Measurements from ENCODE around the gene BMP7. TPM values are rescaled to one million over a fixed set of nuclear protein-coding genes. Genes with fewer than 3 reads are reported as not detected.

Gene BMP7
- total RNA-seq (not detected), total RNA-seq (0 to 0.12 (median 0) reads per million in 172 experiments)
- not detected for polyA plus RNA-seq (2013, experiment 1 of 2)
- polyA plus RNA-seq (2013, experiment 2 of 2): 0.15 TPM

GRCh38 chr20:57266291-57267157 lies at the start of gene BMP7:
Gene BMP7 (minus strand): TSS chr20:57266641. CDS start chr20:57266122, 519 bp downstream.
- no peak for TF ChIP-seq CTCF (IDR thresholded peaks at IDR 0.05)
- CTCF ChIA-PET: no interaction called here
- intact Hi-C loops (cut with DNase I, micrococcal nuclease): no loop called here
- POLR2A ChIA-PET: no interaction called here
- no peaks in the 10 kb centered on the region for H3K36me3 Mint-ChIP-seq (ENCODE audit: low read depth)
- Histone ChIP-seq H3K36me3 (ENCODE audit: insufficient read depth, low read length) (no peaks in the 10 kb centered on the region), H3K9me3 (ENCODE audit: control insufficient read depth in 1 of 2, insufficient read depth in 1 of 2, low read length in 2 of 2) (peaks cover 0 to 9% of the 10 kb centered on the region in 2 experiments), H3K4me1 (ENCODE audit: insufficient read depth, low read length) (no peaks in the 10 kb centered on the region), H3K27me3 (ENCODE audit: control insufficient read depth in 1 of 2, insufficient read depth in 2 of 2, low read length in 2 of 2) (peaks cover 38 to 71% of the 10 kb centered on the region in 2 experiments), H3K4me3 (ENCODE audit: low read length) (no peak within 1 kb of the TSS), H3K27ac (ENCODE audit: low read depth in 1 of 2, low read length in 2 of 2) (no peak within 1 kb of the TSS)
- peaks cover 84% of the 10 kb centered on the region for H3K27me3 Mint-ChIP-seq
- ATAC-seq (ENCODE audit: poor library complexity) (no peak), DNase-seq (no peak)
- no peak within 1 kb of the TSS for H3K27ac Mint-ChIP-seq
- no peak within 1 kb of the TSS for H3K4me3 Mint-ChIP-seq
- H3K4me1 Mint-ChIP-seq (ENCODE audit: low read depth): peaks cover 10% of the 10 kb centered on the region
- no peaks in the 10 kb centered on the region for H3K9me3 Mint-ChIP-seq

GRCh38 chr20:57315976-57316480 lies 49.6 kb upstream of the BMP7 start:
- ChIA-PET CTCF (no interaction called here), POLR2A (no interaction called here)
- intact Hi-C loops (cut with DNase I, micrococcal nuclease): no loop called here
- H3K4me1 ChIP-seq (ENCODE audit: insufficient read depth, low read length): no peaks in the 10 kb centered on the region
- H3K27me3 Mint-ChIP-seq: peaks cover 46% of the 10 kb centered on the region
- H3K9me3 ChIP-seq (ENCODE audit: control insufficient read depth in 1 of 2, insufficient read depth in 1 of 2, low read length in 2 of 2): no peaks in the 10 kb centered on the region
- H3K27ac Mint-ChIP-seq: no peak overlapping the region
- ATAC-seq (ENCODE audit: poor library complexity): no peak
- no peaks in the 10 kb centered on the region for H3K36me3 Mint-ChIP-seq (ENCODE audit: low read depth)
- H3K36me3 ChIP-seq (ENCODE audit: insufficient read depth, low read length): no peaks in the 10 kb centered on the region
- peaks cover 5% of the 10 kb centered on the region in 2 experiments for H3K27me3 ChIP-seq (ENCODE audit: control insufficient read depth in 1 of 2, insufficient read depth in 2 of 2, low read length in 2 of 2)
- no peak overlapping the region for H3K27ac ChIP-seq (ENCODE audit: low read depth in 1 of 2, low read length in 2 of 2)
- no peak for TF ChIP-seq CTCF (IDR thresholded peaks at IDR 0.05)
- no peak for DNase-seq
- H3K4me3 ChIP-seq (ENCODE audit: low read length): no peak overlapping the region
- no peak overlapping the region for H3K4me3 Mint-ChIP-seq
- H3K4me1 Mint-ChIP-seq (ENCODE audit: low read depth): no peaks in the 10 kb centered on the region
- H3K9me3 Mint-ChIP-seq: no peaks in the 10 kb centered on the region

- Mint-ChIP-seq H3K27me3 (peaks cover 42% of the 10 kb centered on the region), H3K4me3 (no peak overlapping the region), H3K36me3 (ENCODE audit: low read depth) (no peaks in the 10 kb centered on the region), H3K4me1 (ENCODE audit: low read depth) (no peaks in the 10 kb centered on the region), H3K9me3 (no peaks in the 10 kb centered on the region), H3K27ac (no peak overlapping the region)
- ChIA-PET CTCF (no interaction called here), POLR2A (no interaction called here)
- ATAC-seq (ENCODE audit: poor library complexity) (no peak), DNase-seq (no peak)
- intact Hi-C loops (cut with DNase I, micrococcal nuclease): no loop called here
- Histone ChIP-seq H3K36me3 (ENCODE audit: insufficient read depth, low read length) (no peaks in the 10 kb centered on the region), H3K4me1 (ENCODE audit: insufficient read depth, low read length) (no peaks in the 10 kb centered on the region), H3K9me3 (ENCODE audit: control insufficient read depth in 1 of 2, insufficient read depth in 1 of 2, low read length in 2 of 2) (no peaks in the 10 kb centered on the region), H3K4me3 (ENCODE audit: low read length) (no peak overlapping the region), H3K27me3 (ENCODE audit: control insufficient read depth in 1 of 2, insufficient read depth in 2 of 2, low read length in 2 of 2) (peaks cover 5% of the 10 kb centered on the region in 2 experiments), H3K27ac (ENCODE audit: low read depth in 1 of 2, low read length in 2 of 2) (no peak overlapping the region)
- TF ChIP-seq CTCF (IDR thresholded peaks at IDR 0.05): no peak
Measured at GRCh38 chr20:57315083-57315975, 48.9 kb upstream of the BMP7 start.

Data from CD4-positive, alpha-beta T cell (primary cell).